ENCODE data around the gene ATG13.

Gene ATG13

GRCh38 chr11:46719048-46719542 lies 101.7 kb downstream of the ATG13 start, which contains the start of gene F2:
Gene F2 (plus strand): TSS chr11:46719213. CDS start chr11:46719236, 23 bp downstream.
- no peak within 1 kb of the TSS for H3K27ac ChIP-seq (ENCODE audit: low read depth, low read length)
- H3K4me3 ChIP-seq (ENCODE audit: low read depth in 1 of 5, low read length in 5 of 5) = no peak within 1 kb of the TSS
- H3K9ac ChIP-seq (ENCODE audit: low read length in 5 of 5) = no peak within 1 kb of the TSS
- peaks cover 0 to 6% (median 5%) of the 10 kb centered on the region in 5 donors for H3K4me1 ChIP-seq (ENCODE audit: control insufficient read depth in 5 of 5, insufficient read depth in 5 of 5, low read length in 5 of 5)
- H3K9me3 ChIP-seq (ENCODE audit: control insufficient read depth in 5 of 5, low read length in 5 of 5) = no peaks in the 10 kb centered on the region
- H3K36me3 ChIP-seq (ENCODE audit: control insufficient read depth in 5 of 5, insufficient read depth in 5 of 5, low read length in 5 of 5) = no peaks in the 10 kb centered on the region
- H3K27me3 ChIP-seq (ENCODE audit: control insufficient read depth in 5 of 5, insufficient read depth in 4 of 5, low read length in 5 of 5) = no peaks in the 10 kb centered on the region

- H3K27me3 ChIP-seq (ENCODE audit: control insufficient read depth in 5 of 5, insufficient read depth in 4 of 5, low read length in 5 of 5) = no peaks in the 10 kb centered on the region
- no peaks in the 10 kb centered on the region for H3K36me3 ChIP-seq (ENCODE audit: control insufficient read depth in 5 of 5, insufficient read depth in 5 of 5, low read length in 5 of 5)
- H3K9ac ChIP-seq (ENCODE audit: low read length in 5 of 5) = no peak overlapping the region
- peaks cover 0 to 6% (median 5%) of the 10 kb centered on the region in 5 donors for H3K4me1 ChIP-seq (ENCODE audit: control insufficient read depth in 5 of 5, insufficient read depth in 5 of 5, low read length in 5 of 5)
- H3K4me3 ChIP-seq (ENCODE audit: low read depth in 1 of 5, low read length in 5 of 5) = no peak overlapping the region
- no peaks in the 10 kb centered on the region for H3K9me3 ChIP-seq (ENCODE audit: control insufficient read depth in 5 of 5, low read length in 5 of 5)
- no peak overlapping the region for H3K27ac ChIP-seq (ENCODE audit: low read depth, low read length)
Observed at GRCh38 chr11:46719543-46720218, 102.3 kb downstream of the ATG13 start.

- no peaks in the 10 kb centered on the region for H3K27me3 ChIP-seq (ENCODE audit: control insufficient read depth in 5 of 5, insufficient read depth in 4 of 5, low read length in 5 of 5)
- no peaks in the 10 kb centered on the region for H3K36me3 ChIP-seq (ENCODE audit: control insufficient read depth in 5 of 5, insufficient read depth in 5 of 5, low read length in 5 of 5)
- H3K9ac ChIP-seq (ENCODE audit: low read length in 5 of 5) = no peak overlapping the region
- peaks cover 0 to 6% (median 5%) of the 10 kb centered on the region in 5 donors for H3K4me1 ChIP-seq (ENCODE audit: control insufficient read depth in 5 of 5, insufficient read depth in 5 of 5, low read length in 5 of 5)
- H3K4me3 ChIP-seq (ENCODE audit: low read depth in 1 of 5, low read length in 5 of 5) = no peak overlapping the region
- no peak overlapping the region for H3K27ac ChIP-seq (ENCODE audit: low read depth, low read length)
- no peaks in the 10 kb centered on the region for H3K9me3 ChIP-seq (ENCODE audit: control insufficient read depth in 5 of 5, low read length in 5 of 5)
Observed at GRCh38 chr11:46721286-46721685, 103.9 kb downstream of the ATG13 start.

GRCh38 chr11:46722566-46723358 lies 105.4 kb downstream of the ATG13 start:
- Histone ChIP-seq H3K27ac (ENCODE audit: low read depth, low read length) (no peak overlapping the region), H3K9me3 (ENCODE audit: control insufficient read depth in 5 of 5, low read length in 5 of 5) (no peaks in the 10 kb centered on the region), H3K27me3 (ENCODE audit: control insufficient read depth in 5 of 5, insufficient read depth in 4 of 5, low read length in 5 of 5) (no peaks in the 10 kb centered on the region), H3K4me3 (ENCODE audit: low read depth in 1 of 5, low read length in 5 of 5) (no peak overlapping the region), H3K36me3 (ENCODE audit: control insufficient read depth in 5 of 5, insufficient read depth in 5 of 5, low read length in 5 of 5) (no peaks in the 10 kb centered on the region), H3K9ac (ENCODE audit: low read length in 5 of 5) (no peak overlapping the region), H3K4me1 (ENCODE audit: control insufficient read depth in 5 of 5, insufficient read depth in 5 of 5, low read length in 5 of 5) (peaks cover 0 to 6% (median 5%) of the 10 kb centered on the region in 5 donors)

GRCh38 chr11:46723359-46723680 lies 106.0 kb downstream of the ATG13 start:
- no peak overlapping the region for H3K27ac ChIP-seq (ENCODE audit: low read depth, low read length)
- no peaks in the 10 kb centered on the region for H3K36me3 ChIP-seq (ENCODE audit: control insufficient read depth in 5 of 5, insufficient read depth in 5 of 5, low read length in 5 of 5)
- no peak overlapping the region for H3K4me3 ChIP-seq (ENCODE audit: low read depth in 1 of 5, low read length in 5 of 5)
- H3K27me3 ChIP-seq (ENCODE audit: control insufficient read depth in 5 of 5, insufficient read depth in 4 of 5, low read length in 5 of 5) = no peaks in the 10 kb centered on the region
- H3K9me3 ChIP-seq (ENCODE audit: control insufficient read depth in 5 of 5, low read length in 5 of 5) = no peaks in the 10 kb centered on the region
- H3K4me1 ChIP-seq (ENCODE audit: control insufficient read depth in 5 of 5, insufficient read depth in 5 of 5, low read length in 5 of 5) = peaks cover 0 to 2% (median 2%) of the 10 kb centered on the region in 5 donors
- no peak overlapping the region for H3K9ac ChIP-seq (ENCODE audit: low read length in 5 of 5)

GRCh38 chr11:46724088-46724487 lies 106.7 kb downstream of the ATG13 start:
- H3K9ac ChIP-seq (ENCODE audit: low read length in 5 of 5) = no peak overlapping the region
- no peaks in the 10 kb centered on the region for H3K36me3 ChIP-seq (ENCODE audit: control insufficient read depth in 5 of 5, insufficient read depth in 5 of 5, low read length in 5 of 5)
- no peaks in the 10 kb centered on the region for H3K27me3 ChIP-seq (ENCODE audit: control insufficient read depth in 5 of 5, insufficient read depth in 4 of 5, low read length in 5 of 5)
- H3K9me3 ChIP-seq (ENCODE audit: control insufficient read depth in 5 of 5, low read length in 5 of 5) = no peaks in the 10 kb centered on the region
- H3K4me1 ChIP-seq (ENCODE audit: control insufficient read depth in 5 of 5, insufficient read depth in 5 of 5, low read length in 5 of 5) = no peaks in the 10 kb centered on the region
- no peak overlapping the region for H3K4me3 ChIP-seq (ENCODE audit: low read depth in 1 of 5, low read length in 5 of 5)
- H3K27ac ChIP-seq (ENCODE audit: low read depth, low read length) = no peak overlapping the region

Data from subcutaneous abdominal adipose tissue (tissue), 5 donors.